Measurements from ENCODE around the gene LUC7L.
"Not testable (repeated sequence)": the region's sequence is repeated elsewhere in the genome, so short reads cannot be mapped to it uniquely, and the experiment has no call there.

Gene LUC7L

DNA sequence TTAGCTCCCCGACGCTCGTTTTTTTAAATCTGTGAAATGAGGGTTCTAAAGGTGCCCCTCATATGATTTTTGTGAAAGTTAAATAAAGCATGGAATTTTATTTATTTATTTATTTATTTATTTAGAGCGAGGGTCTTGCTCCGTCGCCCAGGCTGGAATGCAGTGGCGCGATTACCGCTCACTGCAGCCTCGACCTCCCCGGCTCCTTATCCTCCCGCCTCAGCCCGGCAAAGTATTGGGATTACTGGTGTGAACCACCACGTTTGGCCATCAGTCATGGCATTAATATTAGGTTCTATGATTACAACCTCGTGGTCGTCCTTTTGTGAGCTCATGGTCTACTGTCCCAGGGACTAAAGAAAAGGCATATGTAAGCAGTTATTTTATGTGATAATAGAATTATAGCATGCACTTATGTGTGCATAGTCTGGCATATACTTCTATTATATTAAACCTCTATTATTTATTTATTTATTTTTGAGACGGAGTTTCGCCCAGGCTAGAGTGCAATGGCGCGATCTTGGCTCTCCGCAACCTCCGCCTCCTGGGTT, 557 bp upstream of the LUC7L start:
- no peak for DNase-seq (ENCODE audit: low spot score)

DNA sequence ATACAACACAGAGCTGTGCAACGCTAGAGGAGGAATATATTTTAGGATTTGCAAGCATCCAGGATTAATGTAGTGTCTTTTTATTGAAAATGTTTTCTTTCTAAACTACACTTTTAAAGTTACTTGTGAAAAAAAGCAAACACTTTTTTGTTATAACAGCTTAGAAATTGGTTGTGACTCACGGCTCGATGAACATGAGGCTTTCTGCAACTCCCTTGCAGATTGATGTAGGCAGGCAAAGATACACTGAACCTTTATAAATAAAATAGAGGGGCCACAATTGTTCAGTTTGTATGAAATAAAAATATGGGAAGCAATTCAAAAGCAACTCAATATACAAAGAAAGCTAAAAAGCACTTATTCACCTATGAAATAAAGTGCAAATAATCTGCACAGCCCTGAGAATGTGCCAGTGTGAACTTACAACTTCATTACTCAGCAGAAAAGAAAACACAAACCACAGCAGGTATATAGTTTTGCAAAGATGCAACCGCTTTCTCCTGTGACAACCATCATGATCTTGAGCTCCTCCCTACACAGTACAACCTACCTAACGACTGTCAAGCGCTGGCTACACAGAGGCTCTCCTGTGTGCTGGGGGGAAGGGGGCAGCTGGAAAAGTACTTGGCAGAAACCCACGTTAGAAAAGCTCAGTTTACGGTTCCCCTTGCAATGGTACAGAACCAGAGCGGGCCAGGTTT, 948 bp downstream of the LUC7L start:
- DNase-seq (ENCODE audit: low spot score) = no peak

DNA sequence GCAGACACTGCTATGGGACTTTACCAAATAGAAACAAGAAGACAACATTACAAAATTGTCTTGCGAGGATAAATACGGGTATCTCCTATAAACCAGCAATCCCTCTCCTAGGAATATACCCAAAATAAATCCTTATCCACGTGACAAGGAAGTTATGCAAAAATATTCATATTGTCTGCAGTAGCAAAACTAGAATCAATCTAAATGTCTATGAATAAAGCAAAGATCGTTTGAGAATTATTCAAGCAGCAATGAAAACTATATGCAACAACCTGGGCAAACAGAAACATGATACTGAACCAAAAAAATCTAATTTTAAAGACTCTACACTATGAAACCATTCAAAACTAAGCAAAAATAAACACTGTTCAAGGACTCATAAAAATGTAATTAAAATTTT, 9.2 kb downstream of the LUC7L start:
- DNase-seq (ENCODE audit: low spot score) = no peak

DNA sequence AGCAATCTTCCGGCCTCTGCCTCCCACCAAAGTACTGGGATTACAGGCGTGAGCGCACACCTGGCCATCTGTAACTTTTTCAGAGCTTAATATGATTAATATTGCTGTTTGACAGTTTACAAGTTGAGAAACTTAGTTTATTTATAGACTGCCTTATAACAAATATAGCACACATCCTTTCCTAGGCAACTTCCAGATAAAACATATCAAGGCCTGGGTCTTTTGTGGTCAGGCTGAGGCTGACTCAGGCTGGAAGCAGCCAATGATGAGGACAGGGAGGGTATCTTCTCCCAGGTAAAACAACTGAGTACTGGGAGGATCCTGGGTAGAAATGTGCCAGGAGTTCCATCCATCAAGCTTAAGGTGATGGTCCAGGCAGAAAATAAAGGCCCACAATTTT, 16.2 kb downstream of the LUC7L start:
- DNase-seq (ENCODE audit: low spot score) = no peak

DNA sequence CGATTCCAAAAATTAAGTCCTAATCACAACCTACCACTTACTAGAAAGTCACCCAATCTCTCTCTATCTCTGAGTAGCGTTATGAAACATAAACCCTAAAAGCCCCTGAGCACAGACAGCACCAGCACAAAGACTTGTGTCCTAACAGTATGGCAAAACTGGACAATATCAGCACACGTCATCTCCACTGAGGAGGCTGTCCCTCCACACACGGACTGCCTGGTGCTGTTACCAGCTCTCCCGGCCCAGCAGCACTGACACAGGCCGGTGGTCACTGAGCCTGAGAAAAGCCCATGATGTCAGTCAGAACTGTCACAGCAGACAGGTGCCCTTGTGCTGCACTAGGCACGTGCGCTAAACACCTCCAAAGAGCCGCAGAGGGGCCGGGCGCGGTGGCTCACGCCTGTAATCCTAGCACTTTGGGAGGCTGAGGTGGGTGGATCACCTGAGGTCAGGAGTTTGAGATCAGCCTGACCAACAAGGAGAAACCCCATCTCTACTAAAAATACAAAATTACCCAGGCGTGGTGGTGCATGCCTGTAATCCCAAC, 17.5 kb downstream of the LUC7L start:
- not testable (repeated sequence) for DNase-seq (ENCODE audit: low spot score)

DNA sequence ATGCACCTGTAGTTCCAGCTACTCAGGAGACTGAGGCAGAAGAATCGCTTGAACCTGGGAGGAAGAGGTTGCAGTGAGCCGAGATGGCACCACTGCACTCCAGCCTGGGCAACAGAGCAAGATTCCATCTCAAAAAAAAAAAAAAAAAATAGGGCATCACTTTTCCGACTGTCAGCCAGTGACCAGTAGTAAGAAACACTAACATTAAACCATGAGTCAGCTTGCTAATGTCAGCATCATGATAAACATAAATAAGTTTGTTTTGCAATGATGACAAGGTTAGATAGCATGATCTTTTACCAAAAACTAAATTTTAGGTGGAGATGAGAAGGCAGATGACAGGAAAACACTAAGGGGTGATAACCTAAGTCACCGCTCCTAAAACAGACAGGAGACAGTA, 19.9 kb downstream of the LUC7L start:
- DNase-seq (ENCODE audit: low spot score) = not testable (repeated sequence)

DNA sequence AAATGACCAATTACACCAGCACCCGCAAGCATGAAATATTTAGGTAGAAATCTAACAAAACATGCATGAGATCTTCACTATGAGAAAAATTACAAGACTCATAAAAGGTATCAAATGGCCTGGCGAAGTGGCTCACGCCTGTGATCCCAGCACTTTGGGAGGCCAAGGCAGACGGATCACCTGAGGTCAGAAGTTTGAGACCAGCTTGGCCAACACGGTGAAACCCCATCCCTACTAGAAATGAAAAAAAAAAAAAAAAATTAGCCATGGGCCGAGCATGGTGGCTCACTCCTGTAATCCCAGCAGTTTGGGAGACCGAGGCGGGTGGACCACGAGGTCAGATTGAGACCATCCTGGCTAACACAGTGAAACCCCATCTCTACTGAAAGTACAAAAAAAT, 25.2 kb downstream of the LUC7L start:
- not testable (repeated sequence) for DNase-seq (ENCODE audit: low spot score)

DNA sequence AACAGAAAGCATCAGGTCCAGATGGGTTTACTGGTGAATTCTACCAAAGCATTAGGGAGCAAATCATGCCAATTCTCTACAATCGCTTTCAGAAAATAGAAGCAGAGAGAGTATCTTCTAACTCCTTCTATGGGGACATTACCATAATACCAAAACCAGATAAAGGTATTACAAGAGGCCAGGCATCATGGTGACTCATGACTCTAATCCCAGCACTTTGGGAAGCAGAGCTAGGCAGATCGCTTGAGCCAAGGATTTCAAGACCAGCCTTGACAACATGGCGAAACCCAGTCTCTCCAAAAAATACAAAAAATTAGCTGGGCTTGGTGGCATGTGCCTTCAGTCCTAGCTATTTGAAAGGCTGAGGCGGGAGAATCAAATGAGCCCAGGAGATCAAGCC, 26.0 kb downstream of the LUC7L start:
- no peak for DNase-seq (ENCODE audit: low spot score)

DNA sequence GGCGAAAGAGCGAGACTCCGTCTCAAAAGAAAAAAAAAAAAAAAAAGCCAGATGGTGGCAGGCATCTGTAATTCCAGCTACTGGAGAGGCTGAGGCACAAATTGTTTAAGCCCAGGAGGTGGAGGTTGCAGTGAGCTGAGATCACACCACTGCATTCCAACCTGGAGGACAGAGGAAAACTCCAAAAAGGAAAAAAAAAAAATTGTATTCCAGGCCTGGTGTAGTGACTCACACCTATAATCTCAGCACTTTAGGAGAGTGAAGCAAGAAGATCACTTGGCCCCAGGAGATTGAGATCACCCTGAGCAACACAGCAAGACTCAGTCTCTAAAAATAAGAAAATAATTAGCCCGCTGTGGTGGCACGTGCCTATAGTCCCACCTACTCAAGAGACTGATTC, 28.9 kb downstream of the LUC7L start:
- DNase-seq (ENCODE audit: low spot score) = no peak

DNA sequence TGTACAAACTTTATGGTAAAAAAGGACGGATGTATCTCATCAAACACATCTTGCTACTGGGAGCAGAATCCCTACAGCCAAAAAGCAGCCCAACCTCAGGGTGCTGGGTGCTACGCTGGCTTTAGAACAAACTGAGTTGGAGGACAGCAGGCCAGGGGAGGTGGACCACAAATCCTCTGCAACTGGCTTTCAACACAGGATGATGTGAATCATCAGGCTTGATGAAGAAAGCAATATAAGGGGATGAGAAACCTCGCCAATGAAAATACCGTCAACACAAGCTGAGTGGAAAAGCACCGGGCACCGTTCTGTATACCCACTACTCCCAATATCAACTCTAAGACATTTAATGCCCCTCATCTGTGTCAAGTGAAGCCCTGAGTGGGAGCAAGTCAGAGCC, 34.7 kb downstream of the LUC7L start:
- DNase-seq (ENCODE audit: low spot score) = no peak

DNA sequence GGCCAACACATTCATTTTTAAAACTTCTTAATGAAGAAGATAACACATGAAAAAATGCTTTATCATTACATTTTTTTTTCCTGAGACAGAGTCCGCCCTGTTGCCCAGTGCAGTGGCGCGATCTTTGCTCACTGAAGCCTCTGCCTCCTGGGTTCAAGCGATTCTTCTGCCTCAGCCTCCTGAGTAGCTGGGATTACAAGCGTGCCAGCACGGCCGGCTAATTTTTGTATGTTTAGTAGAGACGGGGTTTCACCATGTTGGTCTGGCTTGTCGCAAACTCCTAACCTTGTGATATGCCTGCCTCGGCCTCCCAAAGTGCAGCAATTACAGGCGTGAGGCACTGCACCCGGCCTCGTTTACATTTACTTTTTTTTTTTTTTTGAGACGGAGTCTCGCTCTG, 35.8 kb downstream of the LUC7L start:
- DNase-seq (ENCODE audit: low spot score) = no peak

DNA sequence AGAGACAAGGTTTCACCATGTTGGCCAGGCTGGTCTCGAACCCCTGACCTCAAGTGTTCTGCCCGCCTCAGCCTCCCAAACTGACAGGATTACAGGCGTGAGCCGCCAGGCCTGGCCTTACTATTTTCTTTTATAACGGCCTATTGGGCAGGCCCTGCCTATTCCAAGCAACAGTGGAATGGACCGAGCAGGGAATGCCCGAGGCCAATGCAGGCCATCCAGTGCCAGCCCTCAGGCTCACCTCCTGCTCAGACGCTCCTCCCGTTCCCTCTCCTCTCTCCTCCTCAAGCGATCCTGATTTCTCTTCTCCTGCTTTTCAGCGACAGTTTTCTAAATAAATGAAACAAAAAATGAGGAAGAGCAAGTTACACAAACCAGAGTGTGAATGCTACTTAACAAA, 36.6 kb downstream of the LUC7L start:
- DNase-seq (ENCODE audit: low spot score) = no peak

DNA sequence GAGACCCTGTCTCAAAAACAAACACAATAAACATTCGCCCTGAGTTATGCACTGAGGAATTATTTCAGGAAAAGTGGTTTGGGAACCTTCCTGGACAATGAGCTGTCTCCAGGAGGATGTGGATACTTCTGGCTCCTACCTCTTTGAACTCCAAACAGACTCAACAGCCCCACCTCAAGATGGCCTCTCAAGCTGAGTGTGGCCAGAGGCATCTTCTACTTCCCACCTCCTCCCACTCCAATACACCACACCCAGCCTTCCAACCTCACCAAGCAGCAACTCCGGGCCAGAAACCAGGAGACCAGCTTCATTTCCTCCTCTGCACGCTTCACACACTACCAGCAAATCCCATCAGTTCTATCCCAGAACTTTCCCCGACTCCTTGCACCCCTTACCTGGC, 37.4 kb downstream of the LUC7L start:
- DNase-seq (ENCODE audit: low spot score) = no peak

DNA sequence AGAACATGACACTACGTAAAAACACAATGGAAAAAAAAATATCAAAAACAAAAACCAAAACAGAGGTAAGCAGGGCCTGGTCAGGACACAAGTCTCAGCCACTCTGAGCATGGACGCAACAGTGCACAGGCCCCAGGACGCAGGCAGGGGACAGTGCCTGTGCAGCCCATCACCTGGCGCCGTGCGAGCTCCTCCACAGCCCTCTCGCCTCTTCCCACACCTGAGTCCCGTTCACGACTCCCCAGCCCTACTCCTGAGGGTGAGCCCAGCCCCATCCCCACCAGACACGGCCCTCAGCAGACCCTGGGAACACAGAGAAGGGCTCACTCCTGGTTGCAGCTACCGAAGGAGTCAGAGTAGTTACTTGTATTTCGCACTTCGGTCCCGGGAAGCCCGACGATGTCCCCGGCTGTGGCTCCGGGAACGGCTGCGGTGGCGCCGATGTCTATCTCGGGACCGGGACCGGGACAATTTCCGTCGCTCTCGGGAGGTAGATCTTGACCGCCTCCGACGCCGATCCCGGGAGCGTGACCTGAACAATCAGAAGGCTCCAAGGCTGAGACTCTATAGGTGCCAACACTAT, 39.6 kb downstream of the LUC7L start:
- DNase-seq (ENCODE audit: low spot score) = no peak

DNA sequence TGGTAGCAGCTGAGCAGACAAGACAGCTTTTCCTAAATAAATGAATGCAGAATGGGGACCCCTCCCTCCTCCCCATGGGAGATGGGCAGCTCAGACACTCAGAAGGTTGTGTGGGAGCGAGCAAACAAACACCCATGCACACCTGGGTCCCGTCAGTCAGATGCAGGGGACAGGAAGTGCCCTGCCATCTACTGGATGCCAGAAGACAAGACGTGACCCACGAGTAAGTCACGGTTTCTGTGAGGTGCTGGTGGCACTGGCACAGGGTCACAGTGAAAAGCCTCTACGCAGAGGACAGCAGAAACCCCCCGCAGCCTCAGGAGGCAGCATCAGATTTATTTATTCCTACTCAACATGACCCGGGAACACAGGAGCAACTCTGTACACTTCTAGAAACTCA, 40.6 kb downstream of the LUC7L start:
- no peak for DNase-seq (ENCODE audit: low spot score)

DNA sequence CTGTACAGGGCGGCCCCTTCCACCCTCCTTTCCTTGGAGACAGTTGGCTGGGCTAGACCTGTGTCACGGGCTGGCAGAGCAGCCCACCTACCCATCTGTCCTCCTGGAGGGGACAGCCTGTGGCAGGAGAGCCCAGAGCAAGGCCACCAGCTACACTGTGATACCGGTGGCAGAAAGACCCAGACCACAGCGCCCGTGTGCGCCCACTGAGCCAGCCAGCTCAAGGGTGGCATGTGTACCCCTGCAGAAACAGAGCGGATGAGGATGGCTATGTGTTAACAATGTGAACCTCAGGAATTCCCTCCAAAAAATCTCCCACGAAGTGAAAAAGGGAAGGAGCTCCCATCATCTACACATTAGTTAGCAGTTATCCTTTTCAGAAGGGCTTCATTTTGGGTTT, 41.9 kb downstream of the LUC7L start:
- DNase-seq (ENCODE audit: low spot score) = no peak

DNA sequence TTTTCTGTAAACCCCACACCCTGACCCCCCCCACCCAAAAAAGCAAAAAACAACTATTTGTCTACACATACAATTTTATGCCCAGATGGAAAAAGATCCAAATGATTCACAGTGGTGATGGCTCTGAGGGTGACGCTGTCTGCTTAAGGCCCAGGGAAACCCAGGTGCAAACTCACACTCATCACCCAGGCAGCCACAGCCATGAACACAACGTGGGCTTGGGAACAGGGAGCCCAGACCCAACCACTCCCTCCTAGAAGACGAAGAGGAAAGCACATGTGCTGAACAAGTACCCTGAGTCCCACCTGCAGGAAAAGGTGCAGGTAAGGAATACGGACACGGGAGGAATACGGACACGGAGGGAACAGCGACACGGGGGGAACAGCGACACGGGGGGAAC, 43.6 kb downstream of the LUC7L start:
- DNase-seq (ENCODE audit: low spot score) = no peak

DNA sequence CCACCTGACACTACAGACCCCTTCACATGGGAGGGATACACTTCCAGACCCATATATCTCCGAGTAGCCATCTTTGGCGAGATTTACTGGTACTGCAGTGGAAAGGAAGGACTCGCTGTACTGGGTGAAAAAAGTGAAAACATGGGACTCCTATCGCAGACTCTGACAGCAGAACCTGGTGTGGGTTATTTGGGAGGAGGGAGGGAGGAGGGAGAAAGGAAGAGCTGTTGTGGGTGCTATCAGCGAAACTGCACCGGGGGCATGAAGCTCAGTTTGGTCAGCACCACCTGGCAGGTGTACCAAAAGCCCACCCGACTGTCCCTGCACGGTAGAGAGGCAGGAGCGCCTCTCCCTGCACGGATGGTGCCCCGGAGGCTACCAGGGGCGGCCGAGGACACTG, 44.0 kb downstream of the LUC7L start:
- no peak for DNase-seq (ENCODE audit: low spot score)

DNA sequence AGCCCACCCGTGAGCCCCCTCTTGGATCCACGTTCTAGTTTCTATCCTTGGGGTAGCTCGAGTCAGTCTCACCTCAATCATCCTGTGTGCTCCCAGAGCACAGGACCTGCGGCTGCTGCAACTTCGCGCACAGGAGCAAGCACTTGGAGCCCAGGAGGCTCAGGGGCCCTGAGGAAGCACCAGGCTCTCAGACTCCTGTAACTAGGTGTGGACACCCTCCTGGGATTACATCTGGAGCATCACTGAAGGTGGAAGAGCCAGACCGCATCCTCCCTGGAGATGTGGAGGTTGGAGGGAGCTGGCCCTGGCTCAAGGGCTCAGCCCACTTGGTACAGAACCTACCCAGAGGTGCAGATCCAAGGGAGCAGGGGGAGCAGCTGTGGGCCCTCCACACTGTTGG, 46.2 kb downstream of the LUC7L start:
- no peak for DNase-seq (ENCODE audit: low spot score)

DNA sequence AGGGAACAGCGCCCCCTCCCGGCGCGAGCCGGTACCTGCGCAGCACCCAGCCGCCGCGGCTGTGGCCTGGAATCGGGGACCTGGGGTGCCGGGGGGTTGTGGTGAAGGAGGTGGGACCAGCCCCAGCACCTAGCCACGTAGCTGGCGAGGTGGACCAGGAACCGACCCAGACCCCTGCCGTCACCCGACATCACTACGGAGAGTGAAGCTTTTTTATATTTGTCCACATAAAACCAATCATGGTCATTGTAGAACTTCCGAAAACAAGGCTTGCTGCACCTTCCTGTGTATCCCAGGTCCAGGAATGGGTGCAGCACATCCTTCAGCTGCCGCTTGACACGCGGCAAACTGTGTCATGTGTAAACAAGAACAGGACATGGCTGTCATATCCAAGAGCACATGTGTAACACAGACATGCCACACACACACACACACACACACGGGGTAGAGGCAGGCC, 47.7 kb downstream of the LUC7L start:
- no peak for DNase-seq (ENCODE audit: low spot score)

DNA sequence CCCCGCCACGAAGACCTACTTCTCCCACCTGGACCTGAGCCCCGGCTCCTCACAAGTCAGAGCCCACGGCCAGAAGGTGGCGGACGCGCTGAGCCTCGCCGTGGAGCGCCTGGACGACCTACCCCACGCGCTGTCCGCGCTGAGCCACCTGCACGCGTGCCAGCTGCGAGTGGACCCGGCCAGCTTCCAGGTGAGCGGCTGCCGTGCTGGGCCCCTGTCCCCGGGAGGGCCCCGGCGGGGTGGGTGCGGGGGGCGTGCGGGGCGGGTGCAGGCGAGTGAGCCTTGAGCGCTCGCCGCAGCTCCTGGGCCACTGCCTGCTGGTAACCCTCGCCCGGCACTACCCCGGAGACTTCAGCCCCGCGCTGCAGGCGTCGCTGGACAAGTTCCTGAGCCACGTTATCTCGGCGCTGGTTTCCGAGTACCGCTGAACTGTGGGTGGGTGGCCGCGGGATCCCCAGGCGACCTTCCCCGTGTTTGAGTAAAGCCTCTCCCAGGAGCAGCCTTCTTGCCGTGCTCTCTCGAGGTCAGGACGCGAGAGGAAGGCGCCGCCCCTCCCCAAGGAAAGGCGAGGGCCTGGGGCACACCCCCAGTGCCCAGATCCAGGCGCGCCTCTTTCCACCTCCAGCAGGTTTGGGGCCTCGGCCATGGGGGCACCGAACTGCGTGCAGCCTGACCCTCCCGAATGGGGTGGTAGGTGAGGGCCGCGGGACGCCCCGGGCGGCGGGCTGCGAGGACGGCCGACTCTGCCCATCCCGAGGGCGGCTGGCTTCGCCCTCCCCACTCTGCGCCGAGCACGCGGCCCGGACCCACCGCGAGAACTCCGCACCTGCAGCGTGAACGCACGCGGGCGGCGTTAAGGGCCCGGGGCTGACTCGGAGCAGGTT, 48.3 kb downstream of the LUC7L start:
- peak; percentile 91 for DNase-seq (ENCODE audit: low spot score)

DNA sequence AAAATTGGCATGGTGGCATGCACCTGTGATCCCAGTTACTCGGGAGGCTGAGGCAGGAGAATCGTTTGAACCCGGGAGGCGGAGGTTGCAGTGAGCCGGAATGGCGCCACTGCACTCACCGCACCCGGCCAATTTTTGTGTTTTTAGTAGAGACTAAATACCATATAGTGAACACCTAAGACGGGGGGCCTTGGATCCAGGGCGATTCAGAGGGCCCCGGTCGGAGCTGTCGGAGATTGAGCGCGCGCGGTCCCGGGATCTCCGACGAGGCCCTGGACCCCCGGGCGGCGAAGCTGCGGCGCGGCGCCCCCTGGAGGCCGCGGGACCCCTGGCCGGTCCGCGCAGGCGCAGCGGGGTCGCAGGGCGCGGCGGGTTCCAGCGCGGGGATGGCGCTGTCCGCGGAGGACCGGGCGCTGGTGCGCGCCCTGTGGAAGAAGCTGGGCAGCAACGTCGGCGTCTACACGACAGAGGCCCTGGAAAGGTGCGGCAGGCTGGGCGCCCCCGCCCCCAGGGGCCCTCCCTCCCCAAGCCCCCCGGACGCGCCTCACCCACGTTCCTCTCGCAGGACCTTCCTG, 49.1 kb downstream of the LUC7L start, which contains the start of gene HBQ1:
TSS of gene HBQ1 (plus strand) at position 359 of the 575 bp plus-strand sequence. CDS start at position 387, 28 bp downstream.
- peak; percentile 80 for DNase-seq (ENCODE audit: low spot score)

Data from HuH-7 (cell line).